Right lobe of liver (tissue), 6 donors: ENCODE results near the gene DOCK1. TPM values are rescaled to one million over a fixed set of nuclear protein-coding genes. Genes with fewer than 3 reads are reported as not detected.

Experiments used
- ATAC-seq, 4 donors: fragments of 200-7000 bp; cut with Tn5 transposase; one replicate each; pipeline ENCODE4 v1.9.1; 2020; ENCODE audit warnings: mild to moderate bottlenecking in 4 of 4, moderate library complexity in 4 of 4
- DNase-seq, 3 donors: peaks; one replicate each; pipeline ENCODE4 v3.0.0-alpha.2; 2020
- H3K27ac ChIP-seq, 3 donors: fragments of 200-600 bp; one replicate each; pipeline ENCODE4 v1.8.0; 2022
- H3K27me3 ChIP-seq, 2 donors: fragments of 200-600 bp; one replicate each; pipeline ENCODE4 v1.8.0; 2022
- H3K36me3 ChIP-seq, 4 donors: fragments of 200-600 bp; sonication (generic) in 1 of 4; one replicate each; pipeline versions ENCODE4 v1.5.1 to v1.8.0; 2017 to 2022; ENCODE audit warnings: control low read depth in 1 of 4
- H3K4me1 ChIP-seq, 4 donors: fragments of 200-600 bp; sonication (generic) in 1 of 4; one replicate each; pipeline versions ENCODE4 v1.5.1 to v1.8.0; 2017 to 2022; ENCODE audit warnings: control low read depth in 1 of 4
- H3K4me3 ChIP-seq, 3 donors: fragments of 200-600 bp; one replicate each; pipeline ENCODE4 v1.8.0; 2022
- H3K9me3 ChIP-seq, 4 donors: fragments of 200-600 bp; sonication (generic) in 1 of 4; one replicate each; pipeline versions ENCODE4 v1.5.1 to v1.8.0; 2017 to 2022; ENCODE audit warnings: control low read depth in 1 of 4
- POLR2A ChIP-seq: fragments of 450-650 bp; IDR thresholded peaks from one replicate; pipeline ENCODE4 v1.6.1; 2017; ENCODE audit warnings: antibody characterized with exemption, mild to moderate bottlenecking
- WGBS: methylation state at CpG from one replicate; pipeline ENCODE4 v1.1.6; 2018; ENCODE audit warnings: low coverage, low lambda C conversion rate; ENCODE audit not compliant: insufficient coverage; ENCODE audit errors: missing lambda C conversion rate; 5-methylcytosine and 5-hydroxymethylcytosine counted together
- intact Hi-C, 2 donors: fragments of 100-400 bp; cut with DNase I; formaldehyde crosslinking; loops; one replicate each; pipeline versions ENCODE4 v1.11.2 to v1.14.1; 2022
- total RNA-seq, 6 experiments: library from RNA; depleted of rRNA in 2 of 6; stranded (reverse); fragments of >200 nt in 2 of 6; fragmentation: NEBNext Ultra II Directional in 3 of 6; extraction: Animal tissue kit (Norgen Biotek cat#: 25700) in 3 of 6; gene quantifications; one replicate each; pipeline versions ENCODE4 v1.1.0 to v1.2.4, GENCODE V29; 2016 to 2023
- TF ChIP-seq, protein P1 (sequence below), 4 donors: fragments of 200-600 bp in 3 of 4; fragments of 450-650 bp in 1 of 4; IDR thresholded peaks; one replicate each; pipeline versions ENCODE4 v1.5.1 to v1.8.0; 2016 to 2022; ENCODE audit warnings: antibody characterized with exemption in 4 of 4, mild to moderate bottlenecking in 2 of 4
- donor health status: DM: no; HTN: yes; CAD: no.
- donor health status: DM: no; HTN: no; CAD: no.
- donor health status: DM: no; HTN: no; CAD: no.
- donor health status: DM: no; HTN: yes; CAD: no.
- donor health status: DM: no; HTN: yes; CAD: no.

The DOCK1 gene
- total RNA-seq, 6 experiments from 2014 or later = 13.8 to 17.8 (median 14.6) TPM

- no peak for TF ChIP-seq POLR2A
- TF ChIP-seq, protein P1, sequence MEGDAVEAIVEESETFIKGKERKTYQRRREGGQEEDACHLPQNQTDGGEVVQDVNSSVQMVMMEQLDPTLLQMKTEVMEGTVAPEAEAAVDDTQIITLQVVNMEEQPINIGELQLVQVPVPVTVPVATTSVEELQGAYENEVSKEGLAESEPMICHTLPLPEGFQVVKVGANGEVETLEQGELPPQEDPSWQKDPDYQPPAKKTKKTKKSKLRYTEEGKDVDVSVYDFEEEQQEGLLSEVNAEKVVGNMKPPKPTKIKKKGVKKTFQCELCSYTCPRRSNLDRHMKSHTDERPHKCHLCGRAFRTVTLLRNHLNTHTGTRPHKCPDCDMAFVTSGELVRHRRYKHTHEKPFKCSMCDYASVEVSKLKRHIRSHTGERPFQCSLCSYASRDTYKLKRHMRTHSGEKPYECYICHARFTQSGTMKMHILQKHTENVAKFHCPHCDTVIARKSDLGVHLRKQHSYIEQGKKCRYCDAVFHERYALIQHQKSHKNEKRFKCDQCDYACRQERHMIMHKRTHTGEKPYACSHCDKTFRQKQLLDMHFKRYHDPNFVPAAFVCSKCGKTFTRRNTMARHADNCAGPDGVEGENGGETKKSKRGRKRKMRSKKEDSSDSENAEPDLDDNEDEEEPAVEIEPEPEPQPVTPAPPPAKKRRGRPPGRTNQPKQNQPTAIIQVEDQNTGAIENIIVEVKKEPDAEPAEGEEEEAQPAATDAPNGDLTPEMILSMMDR (IDR thresholded peaks at IDR 0.05) = no peak
- Histone ChIP-seq H3K27ac (no peak overlapping the region), H3K4me3 (no peak overlapping the region), H3K36me3 (no peaks in the 10 kb centered on the region), H3K9me3 (no peaks in the 10 kb centered on the region), H3K27me3 (no peaks in the 10 kb centered on the region), H3K4me1 (no peaks in the 10 kb centered on the region)
- no peak for ATAC-seq
- intact Hi-C loops = no loop called here
- no CpG with 5 or more reads among the region's 6 CpGs for WGBS
- no peak for DNase-seq
Measured at GRCh38 chr10:127145173-127145572, 239.9 kb downstream of the DOCK1 start.

- 94% methylated on average over 6 of the region's 9 CpGs for WGBS
- TF ChIP-seq, protein P1 (IDR thresholded peaks at IDR 0.05) = no peak
- no peak for TF ChIP-seq POLR2A
- intact Hi-C loops = no loop called here
Measured at GRCh38 chr10:127146661-127147060, 241.4 kb downstream of the DOCK1 start.

GRCh38 chr10:127148066-127148932 is 243.1 kb downstream of the DOCK1 start:
- WGBS = 61% methylated on average over 15 of the region's 15 CpGs
- intact Hi-C loops = no loop called here
- TF ChIP-seq POLR2A = no peak
- TF ChIP-seq, protein P1 (IDR thresholded peaks at IDR 0.05) = no peak
- Histone ChIP-seq H3K9me3 (no peaks in the 10 kb centered on the region), H3K27me3 (no peaks in the 10 kb centered on the region), H3K36me3 (no peaks in the 10 kb centered on the region), H3K4me1 (peaks cover 0 to 17% (median 7%) of the 10 kb centered on the region in 4 donors), H3K27ac (no peak overlapping the region), H3K4me3 (no peak overlapping the region)
- ATAC-seq = no peak
- DNase-seq = no peak

More at GRCh38 chr10:127146661-127147060, 241.4 kb downstream of the DOCK1 start:
- no peak for ATAC-seq
- Histone ChIP-seq H3K4me1 (peaks cover 0 to 4% (median 1%) of the 10 kb centered on the region in 4 donors), H3K9me3 (no peaks in the 10 kb centered on the region), H3K27ac (no peak overlapping the region), H3K27me3 (no peaks in the 10 kb centered on the region), H3K4me3 (no peak overlapping the region), H3K36me3 (no peaks in the 10 kb centered on the region)
- no peak for DNase-seq

DNA sequence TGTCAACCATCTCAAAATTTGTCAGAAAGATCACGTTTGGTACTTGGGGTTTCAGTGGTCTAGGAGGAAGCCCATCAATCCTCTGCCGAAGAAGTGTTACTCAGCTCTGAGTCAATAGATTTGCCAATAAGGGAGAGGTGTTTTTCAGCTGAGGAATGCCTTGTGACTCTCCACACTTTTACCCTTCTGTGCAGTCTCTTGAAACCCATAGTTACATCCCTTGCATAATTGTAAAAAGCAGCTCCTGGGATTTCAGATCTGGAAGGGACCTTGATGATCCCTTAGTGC is 243.6 kb downstream of the DOCK1 start:
- H3K36me3 ChIP-seq = no peaks in the 10 kb centered on the region
- H3K4me1 ChIP-seq = peaks cover 0 to 17% (median 7%) of the 10 kb centered on the region in 4 donors
- intact Hi-C loops = no loop called here
- no peaks in the 10 kb centered on the region for H3K9me3 ChIP-seq
- H3K27ac ChIP-seq = no peak overlapping the region
- no peak for ATAC-seq
- no peaks in the 10 kb centered on the region for H3K27me3 ChIP-seq
- no peak for TF ChIP-seq POLR2A
- TF ChIP-seq, protein P1 (IDR thresholded peaks at IDR 0.05) = no peak
- 61% methylated on average over 2 of the region's 2 CpGs for WGBS
- H3K4me3 ChIP-seq = no peak overlapping the region
- DNase-seq = no peak
